Chondrocyte (in vitro differentiated cells): ENCODE results near the gene IL9. TPM values are rescaled to one million over a fixed set of nuclear protein-coding genes. Genes with fewer than 3 reads are reported as not detected.

Experiments used
- DNase-seq: peaks from one replicate; pipeline ENCODE4 v3.0.0; 2021; ENCODE audit warnings: mixed read lengths, low spot score
- H3K27ac Mint-ChIP-seq: one replicate; pipeline ENCODE4 v1.8.0; 2021; ENCODE audit warnings: mild to moderate bottlenecking, moderate library complexity, mixed read lengths; ENCODE audit not compliant: unreplicated experiment
- H3K27me3 Mint-ChIP-seq: 2 replicates; pipeline ENCODE4 v1.8.0; 2021; ENCODE audit warnings: low read depth, mixed read lengths
- H3K36me3 Mint-ChIP-seq: 2 replicates; pipeline ENCODE4 v1.8.0; 2021; ENCODE audit warnings: low read depth, mixed read lengths
- H3K4me1 Mint-ChIP-seq: 2 replicates; pipeline ENCODE4 v1.8.0; 2021; ENCODE audit warnings: low read depth, mild to moderate bottlenecking, mixed read lengths
- H3K4me3 Mint-ChIP-seq: one replicate; pipeline ENCODE4 v1.8.0; 2021; ENCODE audit warnings: mild to moderate bottlenecking, moderate library complexity, mixed read lengths; ENCODE audit not compliant: unreplicated experiment
- H3K9me3 Mint-ChIP-seq: 2 replicates; pipeline ENCODE4 v1.8.0; 2021; ENCODE audit warnings: low read depth, mixed read lengths
- CTCF ChIP-seq: fragments of 200-600 bp; sonication (generic); IDR thresholded peaks from 2 replicates; pipeline ENCODE4 v1.5.0; 2021; ENCODE audit warnings: antibody characterized with exemption, mild to moderate bottlenecking, moderate library complexity
- total RNA-seq: library from RNA; stranded (reverse); gene quantifications from 3 replicates; pipeline ENCODE4 v1.2.1, GENCODE V29; 2021

The IL9 gene
- total RNA-seq, 1 donor from 2014 or later = not detected

GRCh38 chr5:135887447-135887864, 8.2 kb downstream of the IL9 start:
- TF ChIP-seq CTCF = peak; percentile 97
- Mint-ChIP-seq H3K4me3 (no peak overlapping the region), H3K9me3 (no peaks in the 10 kb centered on the region), H3K4me1 (peaks cover 16% of the 10 kb centered on the region), H3K27ac (no peak overlapping the region), H3K36me3 (no peaks in the 10 kb centered on the region), H3K27me3 (peaks cover 23% of the 10 kb centered on the region)
- DNase-seq = no peak

GRCh38 chr5:135886136-135886535, 9.5 kb downstream of the IL9 start:
- Mint-ChIP-seq H3K27me3 (peaks cover 27% of the 10 kb centered on the region), H3K9me3 (no peaks in the 10 kb centered on the region), H3K27ac (no peak overlapping the region), H3K4me1 (peaks cover 9% of the 10 kb centered on the region), H3K4me3 (no peak overlapping the region), H3K36me3 (no peaks in the 10 kb centered on the region)
- no peak for TF ChIP-seq CTCF
- no peak for DNase-seq

GRCh38 chr5:135885031-135885430, 10.6 kb downstream of the IL9 start:
- Mint-ChIP-seq H3K4me3 (no peak overlapping the region), H3K36me3 (no peaks in the 10 kb centered on the region), H3K27me3 (peaks cover 33% of the 10 kb centered on the region), H3K4me1 (peaks cover 9% of the 10 kb centered on the region), H3K27ac (no peak overlapping the region), H3K9me3 (no peaks in the 10 kb centered on the region)
- no peak for DNase-seq
- no peak for TF ChIP-seq CTCF

GRCh38 chr5:135883441-135883840, 12.2 kb downstream of the IL9 start:
- Mint-ChIP-seq H3K36me3 (no peaks in the 10 kb centered on the region), H3K4me3 (no peak overlapping the region), H3K4me1 (peaks cover 9% of the 10 kb centered on the region), H3K27me3 (peaks cover 33% of the 10 kb centered on the region), H3K27ac (no peak overlapping the region), H3K9me3 (no peaks in the 10 kb centered on the region)
- DNase-seq = no peak
- TF ChIP-seq CTCF = peak; percentile 19

GRCh38 chr5:135883026-135883425, 12.6 kb downstream of the IL9 start:
- peaks cover 6% of the 10 kb centered on the region for H3K4me1 Mint-ChIP-seq
- H3K36me3 Mint-ChIP-seq = no peaks in the 10 kb centered on the region
- no peak for TF ChIP-seq CTCF
- no peak overlapping the region for H3K4me3 Mint-ChIP-seq
- H3K27me3 Mint-ChIP-seq = peaks cover 33% of the 10 kb centered on the region
- H3K27ac Mint-ChIP-seq = no peak overlapping the region
- no peaks in the 10 kb centered on the region for H3K9me3 Mint-ChIP-seq
- no peak for DNase-seq
